HCEC 1CT (cell line): ENCODE results near the gene HS3ST4.
"Not testable (repeated sequence)": the region's sequence is repeated elsewhere in the genome, so short reads cannot be mapped to it uniquely, and the experiment has no call there.

Experiments
- DNase-seq: peaks from one replicate; pipeline ENCODE4 v3.0.0-alpha.2; 2017

Gene HS3ST4

DNA sequence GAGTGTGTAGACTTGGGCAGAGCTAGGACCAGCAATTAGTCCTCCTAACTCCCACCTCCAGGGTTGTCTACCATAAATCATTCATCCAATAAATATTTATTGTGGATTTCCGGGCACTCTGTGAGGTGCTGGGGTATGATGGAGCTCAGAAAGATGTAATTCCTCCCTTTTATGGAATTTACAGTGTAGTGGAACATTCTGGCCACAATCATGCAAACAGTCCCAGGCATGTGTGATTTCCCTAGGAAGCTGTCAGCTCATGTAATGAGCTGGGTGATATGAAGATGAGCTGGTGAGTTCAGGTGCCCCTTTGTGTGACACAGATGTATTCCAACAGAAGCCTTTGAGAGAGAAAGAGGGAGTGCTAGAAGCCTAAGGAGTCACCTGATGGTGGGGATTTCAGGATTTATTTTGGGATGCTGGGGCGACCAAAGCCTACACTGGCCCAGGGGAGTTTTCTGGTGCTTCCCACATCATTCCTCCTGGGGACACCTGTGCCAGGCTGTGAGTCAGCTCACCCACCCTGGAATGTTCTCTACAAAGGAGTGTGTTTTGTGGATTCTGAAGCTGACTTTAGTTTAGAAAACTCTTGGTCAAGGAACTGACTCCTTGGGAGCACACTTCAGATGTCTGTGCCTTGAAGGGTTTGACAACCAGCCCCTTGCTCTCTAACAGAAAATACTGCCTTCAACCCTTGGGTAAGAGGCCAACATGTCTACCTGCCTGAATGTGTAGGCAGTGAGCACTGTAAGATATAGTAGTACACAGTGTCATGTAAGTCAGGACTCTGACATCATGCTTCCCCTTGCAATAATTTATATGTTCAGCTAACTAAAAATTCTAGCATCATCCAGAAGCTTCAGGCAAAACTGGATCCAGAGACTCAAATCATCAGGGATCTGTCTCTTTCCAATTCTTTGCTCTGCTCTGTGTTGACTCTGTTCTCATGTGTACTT lies 42.9 kb downstream of the HS3ST4 start:
- DNase-seq: no peak

DNA sequence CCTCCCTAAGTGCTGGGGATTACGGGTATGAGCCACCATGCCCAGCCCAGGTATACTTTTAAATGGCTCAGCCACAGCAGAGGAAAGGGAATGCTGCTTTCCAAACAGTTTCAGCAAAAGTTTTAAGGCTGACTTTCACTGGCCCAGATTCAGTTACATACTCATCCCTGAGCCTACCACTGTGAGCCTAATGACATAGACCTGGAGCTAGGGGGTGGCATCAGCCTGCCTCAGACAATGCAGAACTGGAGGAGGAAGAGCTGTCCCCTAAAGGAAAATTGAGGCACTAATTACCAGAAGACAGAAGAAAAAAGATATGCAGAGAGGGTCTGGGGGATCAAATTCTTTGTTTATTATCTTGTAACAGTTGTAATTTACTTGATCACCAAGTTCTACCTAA lies 43.9 kb downstream of the HS3ST4 start:
- DNase-seq: no peak

DNA sequence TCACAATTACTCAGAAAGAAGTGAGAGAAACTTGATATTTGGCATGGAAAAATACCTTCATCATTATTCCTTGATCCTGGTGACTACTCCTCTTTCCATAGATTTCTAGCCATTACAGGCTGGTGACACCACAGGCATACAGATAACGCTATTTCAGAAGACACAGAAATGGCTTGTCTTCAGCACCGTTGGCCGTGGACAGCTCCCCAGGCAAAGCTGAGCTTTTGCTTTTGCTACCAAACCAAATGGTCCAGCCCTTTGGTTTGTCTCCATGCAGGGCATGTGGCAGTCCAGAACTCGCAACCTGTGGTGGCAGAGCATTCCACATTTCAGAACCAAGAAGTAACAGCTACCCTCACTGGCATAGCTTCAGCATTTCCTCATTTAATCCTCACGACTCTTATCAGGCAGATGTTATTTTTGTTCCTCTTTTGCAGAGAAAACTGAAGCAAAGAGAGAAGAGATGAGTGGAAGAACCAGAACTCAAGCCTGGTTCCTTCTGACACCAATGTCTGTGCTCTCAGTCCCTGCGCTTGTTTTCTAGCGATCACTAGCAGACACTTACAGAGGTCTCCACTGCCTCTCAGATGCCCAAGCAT lies 55.5 kb downstream of the HS3ST4 start:
- no peak for DNase-seq

DNA sequence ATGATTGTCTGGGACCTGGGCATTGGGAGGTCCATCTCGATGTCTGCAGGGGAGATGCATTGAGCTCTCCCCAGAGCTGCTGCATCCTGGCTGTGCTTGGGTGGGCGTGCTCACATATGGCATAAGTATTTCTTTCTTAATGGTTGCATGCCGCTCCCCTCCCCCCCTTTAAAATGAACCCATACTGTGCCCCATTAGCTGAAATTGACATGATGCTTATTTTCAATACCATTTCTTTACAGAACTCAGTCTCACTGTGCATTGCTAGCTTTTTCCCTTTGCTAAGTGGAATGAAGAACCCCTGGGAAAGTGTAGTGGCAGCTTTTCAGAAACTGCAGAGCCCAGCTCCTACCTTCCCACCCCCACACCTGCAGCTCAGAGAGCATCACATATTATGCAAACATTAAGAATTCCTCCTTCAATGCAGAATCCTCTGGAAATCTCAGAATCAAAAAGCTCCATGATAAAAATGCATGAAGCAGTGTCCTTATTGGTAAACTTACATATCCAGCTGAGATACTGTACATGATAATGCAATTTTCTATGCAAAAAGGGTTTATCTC lies 56.4 kb downstream of the HS3ST4 start:
- no peak for DNase-seq

DNA sequence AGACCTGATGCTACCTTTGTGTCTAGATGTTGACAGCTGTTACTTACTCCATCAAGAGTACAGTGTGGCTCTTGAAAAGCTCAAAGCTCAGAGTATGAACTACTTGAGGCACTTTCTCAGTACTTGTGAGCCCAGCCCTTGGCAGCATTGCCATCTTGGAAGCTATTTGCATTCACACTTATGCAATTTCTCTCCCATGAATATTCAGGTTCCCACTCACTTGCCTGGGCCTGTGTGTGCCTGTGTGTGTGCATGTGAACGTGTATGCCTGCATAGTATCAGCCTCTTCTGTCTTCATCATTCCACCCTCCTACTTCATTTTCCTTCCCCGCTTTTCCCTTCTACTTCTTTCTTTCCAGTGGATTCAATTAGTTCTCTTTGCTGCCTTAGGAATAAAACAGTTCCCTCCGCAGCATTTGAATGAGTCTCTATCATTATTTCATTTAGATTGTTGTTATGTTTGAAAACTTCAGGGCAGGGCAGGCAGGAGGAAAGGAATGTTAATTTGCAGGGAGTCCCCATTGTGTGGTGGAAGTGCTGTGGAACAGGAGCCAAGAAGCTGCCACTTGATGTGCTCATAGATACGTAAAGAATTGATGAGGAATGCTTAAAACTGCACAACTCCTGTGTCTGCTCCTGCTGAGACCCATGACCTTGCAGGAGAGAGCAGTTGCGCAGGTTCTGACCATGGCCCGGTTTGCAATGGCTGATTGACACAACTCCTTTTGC lies 58.9 kb downstream of the HS3ST4 start:
- DNase-seq: no peak

DNA sequence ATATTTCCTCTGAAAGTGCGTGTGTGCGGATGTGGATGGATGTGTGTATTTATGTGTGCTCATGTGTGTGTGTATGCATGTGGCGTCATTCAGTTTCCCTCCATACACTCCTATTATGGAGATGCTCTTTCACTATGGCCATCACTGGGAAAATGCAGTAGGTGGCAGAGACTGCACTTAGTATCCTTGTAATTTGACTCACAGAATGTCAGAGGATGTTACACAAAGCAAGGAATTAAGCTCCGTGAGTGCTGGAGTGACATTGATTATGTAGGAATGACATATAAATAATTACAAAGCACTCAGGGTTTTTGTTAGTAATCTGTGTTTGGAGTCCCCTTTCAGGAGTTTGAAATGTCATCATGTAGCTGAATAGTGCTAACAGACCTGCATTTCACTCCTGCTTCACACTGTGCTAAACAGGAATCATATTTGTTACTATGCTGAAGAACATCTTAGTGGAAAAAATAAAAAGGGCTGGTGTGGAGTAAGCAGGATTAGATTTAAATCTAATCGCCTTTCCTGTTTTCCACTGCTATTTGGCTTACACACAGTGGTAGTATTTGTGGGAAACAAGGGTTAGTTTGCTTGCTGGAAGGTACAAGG lies 59.6 kb downstream of the HS3ST4 start:
- DNase-seq: no peak

DNA sequence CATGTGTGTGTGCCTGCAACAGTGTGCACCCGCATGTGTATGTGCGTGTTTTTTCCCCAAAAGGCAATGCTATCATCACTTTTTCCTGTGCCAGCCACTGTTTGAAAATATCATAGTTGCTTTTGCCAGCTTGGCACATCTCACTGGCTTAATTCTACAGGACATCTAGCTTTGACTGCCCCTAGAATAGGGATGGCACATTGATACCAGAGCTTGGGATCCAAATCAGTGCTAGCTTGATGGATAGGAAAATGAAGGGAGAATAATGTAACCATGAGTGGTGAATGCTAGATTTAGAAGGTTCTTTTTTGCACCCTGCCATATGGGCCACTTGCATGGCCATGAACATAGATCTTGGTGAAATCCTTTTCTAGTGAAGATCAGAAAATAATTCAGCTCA lies 72.7 kb downstream of the HS3ST4 start:
- DNase-seq: no peak

DNA sequence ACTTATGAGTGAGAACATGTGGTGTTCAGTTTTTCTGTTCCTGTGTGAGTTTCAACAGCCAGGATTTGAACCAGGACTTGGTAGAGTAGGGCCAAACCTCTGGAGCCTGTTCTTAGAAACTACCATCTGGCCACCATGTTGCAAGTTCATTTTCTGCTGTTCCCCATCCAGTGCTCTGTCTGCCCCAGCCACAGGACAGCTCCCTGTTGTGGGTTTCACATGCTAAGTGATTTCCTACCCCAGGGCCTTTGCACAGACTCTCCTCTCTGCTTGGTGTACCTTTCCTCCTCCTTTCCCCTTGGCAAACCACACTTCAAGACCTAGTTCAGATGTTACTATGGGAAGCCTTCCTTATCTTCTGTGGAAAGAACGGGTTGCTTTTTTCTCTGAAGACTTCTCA lies 79.5 kb downstream of the HS3ST4 start:
- no peak for DNase-seq

DNA sequence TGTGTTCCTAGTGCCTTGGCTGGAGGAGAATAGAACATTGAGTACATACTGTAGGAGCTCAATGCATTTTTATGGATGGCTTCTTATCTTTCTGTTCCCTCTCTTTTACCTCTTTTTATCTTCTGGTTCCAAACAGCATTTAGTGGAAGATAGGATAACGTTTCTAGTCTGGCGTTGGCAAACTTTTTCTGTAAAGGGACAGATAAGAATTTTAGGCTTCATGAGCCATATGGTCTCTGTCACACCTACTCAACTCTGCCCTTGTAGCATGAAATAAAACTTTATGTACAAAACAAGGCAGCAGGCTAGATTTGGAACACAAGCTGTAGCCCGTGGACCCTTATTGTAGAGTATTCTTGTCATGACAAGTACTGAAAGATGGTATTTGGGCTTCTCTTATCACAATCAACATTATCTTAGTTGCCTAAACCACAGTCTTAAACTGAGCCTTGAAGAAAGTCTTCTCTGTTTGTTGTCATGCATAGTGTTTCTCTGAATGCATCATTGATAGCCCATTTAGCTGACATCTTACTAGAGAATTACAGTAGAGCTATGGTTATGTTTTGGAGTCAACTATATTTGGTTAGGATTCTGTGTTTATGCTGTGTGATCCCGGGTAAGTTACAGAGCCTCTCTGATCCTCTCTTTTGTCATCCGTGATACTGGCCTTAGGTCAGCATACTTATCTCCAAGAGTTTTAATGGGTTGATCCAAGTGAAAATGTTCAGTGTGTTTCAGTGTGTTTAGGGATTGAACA lies 80.2 kb downstream of the HS3ST4 start:
- DNase-seq: no peak

DNA sequence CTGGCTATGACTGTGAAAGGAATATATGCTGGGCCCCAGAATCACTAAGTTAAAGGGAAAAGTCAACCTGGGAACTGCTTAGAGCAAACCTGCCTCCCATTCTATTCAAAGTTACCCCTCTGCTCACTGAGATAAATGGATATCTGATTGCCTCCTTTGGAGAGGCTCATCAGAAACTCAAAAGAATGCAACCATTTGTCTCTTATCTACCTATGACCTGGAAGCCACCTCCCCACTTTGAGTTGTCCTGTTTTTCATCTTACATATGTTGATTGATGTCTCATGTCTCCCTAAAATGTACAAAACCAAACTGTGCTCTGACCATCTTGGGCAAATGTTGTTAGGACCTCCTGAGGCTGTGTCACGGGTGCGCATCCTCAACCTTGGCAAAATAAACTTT lies 84.5 kb downstream of the HS3ST4 start:
- not testable (repeated sequence) for DNase-seq

DNA sequence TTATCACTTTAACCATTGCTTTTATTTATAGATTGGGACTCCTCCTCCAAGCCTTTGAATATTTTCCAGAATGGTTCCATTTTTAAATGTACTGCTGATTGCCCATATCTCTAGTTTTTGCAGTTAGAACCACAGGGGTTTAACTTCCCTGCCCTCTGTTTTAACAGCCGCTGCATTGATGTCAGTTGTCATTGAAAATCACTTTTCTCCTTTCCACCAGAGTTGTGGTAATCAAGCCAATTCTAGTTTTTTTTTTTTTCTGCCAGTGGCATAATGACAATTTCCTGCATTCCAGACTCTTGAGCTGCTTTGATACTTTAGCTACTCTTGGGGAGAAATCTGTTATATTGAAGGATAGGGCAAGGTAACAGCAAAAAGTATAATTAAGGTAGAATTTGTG lies 91.5 kb downstream of the HS3ST4 start:
- DNase-seq: no peak

DNA sequence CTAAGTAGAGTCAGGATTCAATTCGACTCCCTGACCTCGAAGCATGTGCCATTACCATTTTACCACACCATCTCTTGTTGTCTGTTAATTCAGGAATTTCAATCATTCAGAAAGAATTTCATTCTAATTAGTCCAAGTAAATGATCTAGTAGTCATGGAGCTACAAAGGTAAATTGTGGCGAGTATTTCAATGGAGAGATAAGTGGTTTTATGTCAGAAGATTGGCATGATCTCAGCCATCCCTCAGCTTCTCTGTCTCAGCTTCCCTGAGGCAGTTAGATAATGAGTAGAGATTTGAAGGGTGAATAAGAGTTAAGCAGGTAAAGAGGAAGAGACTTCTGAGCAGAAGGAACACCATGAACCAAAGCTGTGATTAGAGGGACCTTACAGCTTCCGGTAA lies 93.6 kb downstream of the HS3ST4 start:
- no peak for DNase-seq

DNA sequence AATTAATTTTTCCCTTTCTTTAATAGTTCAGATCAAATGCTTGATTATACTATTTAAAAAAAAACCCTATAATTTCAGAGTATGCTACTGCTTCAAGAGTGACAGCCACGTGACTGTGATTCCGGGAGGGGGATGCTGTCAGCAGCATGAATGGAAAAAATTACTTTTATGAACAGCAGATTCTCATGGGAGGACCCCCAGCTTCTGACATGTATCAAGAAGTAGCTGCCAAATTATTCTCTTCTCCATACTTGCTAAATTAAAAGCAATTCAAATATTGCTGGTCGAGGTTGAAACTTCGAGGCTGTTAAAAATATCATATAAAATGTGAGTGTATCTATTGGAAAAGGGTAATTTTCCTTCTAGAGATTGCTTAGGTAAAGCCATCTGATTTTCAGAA lies 95.0 kb downstream of the HS3ST4 start:
- DNase-seq: no peak

DNA sequence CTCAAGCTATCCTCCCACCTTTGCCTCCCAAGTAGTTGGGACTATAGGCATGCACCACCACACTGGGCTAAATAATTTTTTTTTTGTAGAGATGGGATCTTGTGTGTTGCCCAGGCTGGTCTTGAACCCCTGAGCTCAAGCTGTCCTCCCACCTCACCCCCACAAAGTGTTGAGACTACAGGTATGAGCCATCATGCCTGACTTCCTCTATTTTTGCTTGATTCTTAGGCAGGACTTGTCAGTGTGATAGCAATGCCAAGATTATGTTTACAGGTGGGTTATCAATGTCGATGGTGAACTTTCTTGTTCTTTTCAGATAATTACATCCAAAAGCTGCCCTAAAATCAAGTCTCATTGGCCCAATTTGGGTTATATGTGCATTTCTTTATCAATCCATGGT lies 96.9 kb downstream of the HS3ST4 start:
- no peak for DNase-seq

DNA sequence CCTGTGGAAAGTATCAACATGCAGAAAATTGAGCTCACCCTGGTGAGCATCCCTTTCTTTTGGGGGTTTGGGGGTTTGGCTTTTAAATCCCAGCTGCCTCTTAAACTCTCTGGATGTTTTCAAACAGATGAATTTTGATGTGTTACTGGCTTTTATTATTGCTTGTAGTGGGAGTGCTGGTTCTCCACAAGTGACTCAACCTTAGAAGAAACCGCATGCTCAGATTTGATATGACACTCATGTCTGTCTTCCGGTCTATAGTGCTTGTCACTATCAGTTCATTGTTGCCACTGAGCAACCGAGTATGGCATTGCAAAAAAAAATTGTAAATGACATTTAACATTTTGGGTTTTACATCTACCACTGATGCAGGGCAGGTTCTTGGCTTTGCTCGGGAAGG lies 104.5 kb downstream of the HS3ST4 start:
- no peak for DNase-seq

DNA sequence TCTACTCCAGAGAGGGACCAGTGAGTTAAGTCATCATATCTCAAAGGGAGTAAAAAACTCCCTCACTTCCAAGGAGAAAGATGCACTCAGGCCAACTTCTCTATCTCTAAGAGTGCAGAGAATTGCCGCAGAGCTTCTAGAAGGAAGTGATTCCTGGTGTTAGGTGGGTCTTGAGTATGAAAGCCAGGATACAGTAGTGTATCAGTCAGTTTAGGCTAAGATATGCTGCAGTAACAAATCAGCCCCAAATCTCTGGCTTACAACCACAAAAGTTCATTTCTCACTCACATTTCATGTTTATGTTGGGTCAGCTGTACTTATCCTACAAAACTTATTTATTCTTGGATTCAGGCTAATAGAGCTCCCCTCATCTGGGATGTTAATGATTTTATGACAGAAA lies 106.3 kb downstream of the HS3ST4 start:
- DNase-seq: no peak

DNA sequence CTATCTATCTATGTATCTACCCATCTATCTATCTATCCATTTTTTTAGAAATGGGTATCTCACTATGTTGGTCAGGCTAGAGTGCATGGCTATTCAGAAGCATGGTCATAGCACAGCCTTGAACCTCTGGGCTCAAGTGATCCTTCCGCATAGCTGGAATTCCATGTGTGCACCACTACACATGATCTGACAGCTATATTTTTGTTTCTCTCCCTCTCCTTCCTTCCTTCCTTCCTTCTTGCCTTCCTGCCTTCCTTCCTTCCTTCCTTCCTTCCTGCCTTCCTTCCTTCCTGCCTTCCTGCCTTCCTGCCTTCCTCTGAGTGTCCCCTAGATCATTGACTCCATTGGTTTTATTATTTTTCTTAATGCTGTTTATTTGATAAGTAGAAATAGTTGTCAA lies 108.1 kb downstream of the HS3ST4 start:
- no peak for DNase-seq

DNA sequence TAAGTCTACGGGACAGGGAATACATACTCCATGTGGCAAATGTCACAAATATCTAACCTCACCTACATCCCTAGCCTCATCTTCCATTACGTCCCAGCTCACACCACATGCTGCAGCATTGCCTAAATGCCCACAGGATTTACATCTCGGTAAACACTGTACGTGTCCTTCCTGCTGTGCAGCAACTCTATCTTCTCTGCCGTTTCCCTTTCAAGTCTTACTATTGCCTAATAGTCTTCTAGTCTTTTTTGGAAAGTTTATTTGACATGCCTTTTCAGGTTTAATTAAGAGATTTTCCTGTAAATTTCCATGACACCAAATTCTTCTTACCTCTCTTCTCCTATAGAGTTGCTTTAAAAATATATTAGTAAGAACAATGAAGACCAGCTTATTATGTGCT lies 120.5 kb downstream of the HS3ST4 start:
- no peak for DNase-seq

DNA sequence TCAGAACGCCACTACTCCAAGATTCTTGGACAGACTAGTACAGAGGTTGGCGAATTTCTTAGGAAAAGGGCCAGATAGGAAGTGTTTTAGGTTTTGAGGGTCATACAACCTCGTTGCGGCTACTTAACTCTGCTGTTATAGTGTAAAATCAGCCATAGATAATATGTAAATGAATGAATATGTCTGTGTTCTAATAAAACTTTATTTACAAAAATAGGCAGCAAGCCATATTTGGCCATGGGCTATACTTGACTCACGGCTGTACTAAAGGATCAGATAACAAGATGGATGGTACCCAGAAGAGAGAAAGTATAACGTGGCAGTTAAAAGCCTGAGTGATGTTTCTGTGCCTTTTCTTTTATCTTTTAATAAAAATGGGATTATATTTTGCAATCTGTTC lies 125.5 kb downstream of the HS3ST4 start:
- no peak for DNase-seq

DNA sequence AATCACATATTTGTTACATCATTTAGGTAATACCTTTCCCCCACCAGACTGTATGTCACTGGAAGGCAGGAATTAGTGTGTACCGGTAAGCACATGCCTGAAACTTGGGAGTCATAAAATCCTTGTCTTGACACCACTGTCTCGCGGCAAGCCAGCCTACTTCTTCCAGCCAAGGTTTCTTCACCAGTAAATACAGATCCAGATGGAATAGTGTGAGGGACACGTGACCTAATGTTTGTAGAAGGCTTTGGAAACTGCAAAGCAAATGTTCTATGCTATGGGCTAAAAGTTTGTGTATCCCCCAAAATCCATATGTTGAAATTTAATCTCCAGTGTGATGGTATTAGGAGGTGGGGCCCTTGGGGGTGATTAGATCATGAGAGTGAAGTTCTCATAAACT lies 126.1 kb downstream of the HS3ST4 start:
- no peak for DNase-seq

DNA sequence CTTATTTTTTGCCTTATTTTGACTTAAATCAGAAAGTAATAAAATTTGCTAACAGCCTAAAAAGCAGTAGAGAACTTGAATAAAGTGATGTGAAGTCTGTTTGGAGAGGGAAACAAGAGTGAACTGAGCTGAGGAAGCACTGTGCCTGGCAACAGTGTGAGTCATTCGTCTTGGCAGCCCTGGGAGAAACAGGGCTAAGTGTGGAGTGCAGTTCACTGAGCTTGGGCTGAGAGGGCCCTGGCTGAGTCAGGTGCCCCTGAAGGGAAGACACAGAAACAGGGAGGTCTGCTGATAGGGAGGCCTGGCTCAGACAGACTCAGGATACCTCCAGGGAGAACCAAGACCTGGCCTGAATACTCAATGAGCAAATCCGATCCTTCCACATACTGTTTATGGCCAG lies 132.1 kb downstream of the HS3ST4 start:
- no peak for DNase-seq

DNA sequence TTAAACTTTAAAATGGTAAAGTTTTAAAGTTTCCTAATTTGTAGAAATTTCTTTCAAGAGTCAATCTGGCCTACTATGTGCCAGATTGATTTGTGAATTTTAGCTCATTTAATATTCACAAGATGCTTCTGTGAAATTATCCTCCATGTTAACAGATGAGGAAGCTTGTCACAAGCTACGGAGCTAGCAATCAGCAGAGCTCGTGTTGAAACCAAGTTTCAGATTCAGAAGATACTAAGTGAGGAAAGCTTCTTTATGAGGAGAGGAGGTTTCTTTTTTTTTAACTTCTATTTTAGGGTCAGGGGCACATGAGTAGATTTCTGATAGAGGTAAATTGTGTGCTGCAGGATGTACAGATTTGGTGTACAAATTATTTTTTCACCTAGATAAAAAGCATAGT lies 135.9 kb downstream of the HS3ST4 start:
- DNase-seq: no peak
